Spleen (tissue), 7 donors: ENCODE results near the gene ATM.

ENCODE experiments used
- POLR2A ChIP-seq, 3 donors: fragments of 450-650 bp; IDR thresholded peaks; one replicate each; pipeline ENCODE4 v1.5.1; 2017; ENCODE audit warnings: antibody characterized with exemption in 3 of 3, mild to moderate bottlenecking in 1 of 3
- TF ChIP-seq, protein P1 (sequence below), 11 experiments: fragments of 200-600 bp in 7 of 11; fragments of 450-650 bp in 4 of 11; sonication (generic) in 4 of 11; IDR thresholded peaks in 8 of 11; conservative IDR thresholded peaks in 3 of 11; 1 replicate in 7 of 11; 2 replicates in 4 of 11; pipeline versions ENCODE4 v1.4.0 to v1.8.0; 2016 to 2021; ENCODE audit warnings: antibody characterized with exemption in 11 of 11, inconsistent platforms in 4 of 11, mild to moderate bottlenecking in 1 of 11
- donor health status: DM: no; HTN: no; CAD: no; lungs with moderate emphysema.
- donor health status: DM: no; HTN: no; CAD: no.
- donor health status: DM: no; HTN: no; CAD: no.

DNA sequence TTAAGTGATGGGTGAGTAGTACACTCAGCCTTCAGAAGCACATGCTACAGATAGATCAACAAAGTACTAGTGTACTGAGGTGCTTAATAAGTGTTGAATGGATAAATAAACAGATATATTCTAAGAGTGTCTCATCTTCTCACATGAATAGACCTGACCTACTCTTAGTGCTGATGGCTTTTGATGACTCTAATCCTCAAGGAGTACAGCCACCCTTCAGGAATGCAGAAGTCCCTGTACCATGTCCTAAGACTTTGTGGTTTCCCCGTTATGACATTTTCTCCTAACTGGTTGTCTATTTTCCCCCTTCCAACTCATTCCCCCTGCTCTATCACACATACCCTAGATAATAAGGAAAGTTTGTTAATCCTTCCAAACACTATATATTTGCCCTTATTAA, 182.8 kb downstream of the ATM start:
- no peak for TF ChIP-seq POLR2A (IDR thresholded peaks at IDR 0.05)
- TF ChIP-seq, protein P1, sequence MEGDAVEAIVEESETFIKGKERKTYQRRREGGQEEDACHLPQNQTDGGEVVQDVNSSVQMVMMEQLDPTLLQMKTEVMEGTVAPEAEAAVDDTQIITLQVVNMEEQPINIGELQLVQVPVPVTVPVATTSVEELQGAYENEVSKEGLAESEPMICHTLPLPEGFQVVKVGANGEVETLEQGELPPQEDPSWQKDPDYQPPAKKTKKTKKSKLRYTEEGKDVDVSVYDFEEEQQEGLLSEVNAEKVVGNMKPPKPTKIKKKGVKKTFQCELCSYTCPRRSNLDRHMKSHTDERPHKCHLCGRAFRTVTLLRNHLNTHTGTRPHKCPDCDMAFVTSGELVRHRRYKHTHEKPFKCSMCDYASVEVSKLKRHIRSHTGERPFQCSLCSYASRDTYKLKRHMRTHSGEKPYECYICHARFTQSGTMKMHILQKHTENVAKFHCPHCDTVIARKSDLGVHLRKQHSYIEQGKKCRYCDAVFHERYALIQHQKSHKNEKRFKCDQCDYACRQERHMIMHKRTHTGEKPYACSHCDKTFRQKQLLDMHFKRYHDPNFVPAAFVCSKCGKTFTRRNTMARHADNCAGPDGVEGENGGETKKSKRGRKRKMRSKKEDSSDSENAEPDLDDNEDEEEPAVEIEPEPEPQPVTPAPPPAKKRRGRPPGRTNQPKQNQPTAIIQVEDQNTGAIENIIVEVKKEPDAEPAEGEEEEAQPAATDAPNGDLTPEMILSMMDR (IDR thresholded peaks at IDR 0.05 in 8 of 11, conservative IDR thresholded peaks at IDR 0.05 in 3 of 11) = no peak
